ENCODE measurements around the gene IFTAP. TPM values are rescaled to one million over a fixed set of nuclear protein-coding genes. Genes with fewer than 3 reads are reported as not detected.

The IFTAP gene
- total RNA-seq, 1 experiment from 2014 or later = 19.9 TPM

GRCh38 chr11:36688132-36688531 is 93.8 kb downstream of the IFTAP start:
- no peak overlapping the region for H3K23ac ChIP-seq (ENCODE audit: insufficient read length, low read depth, low read length)
- H4K5ac ChIP-seq (ENCODE audit: insufficient read length, low read depth, low read length) = no peak overlapping the region
- Mint-ChIP-seq H3K4me3 (no peak overlapping the region), H3K27me3 (ENCODE audit: low read depth) (peaks cover 6% of the 10 kb centered on the region), H3K4me1 (no peaks in the 10 kb centered on the region), H3K27ac (no peak overlapping the region; a peak in 1 of 7 replicates), H3K36me3 (ENCODE audit: insufficient read depth in 1 of 3, low read depth in 3 of 3) (no peaks in the 10 kb centered on the region), H3K9me3 (no peaks in the 10 kb centered on the region)
- no peaks in the 10 kb centered on the region for H3K4me1 ChIP-seq (ENCODE audit: insufficient read depth, low read length)
- H3K9ac ChIP-seq (ENCODE audit: extremely low read depth, insufficient read length, low read length) = no peak overlapping the region
- H3K79me2 ChIP-seq (ENCODE audit: insufficient read depth, low read length) = no peaks in the 10 kb centered on the region
- H3K4me2 ChIP-seq (ENCODE audit: insufficient read depth, insufficient read length, low read length) = no peak overlapping the region
- no peaks in the 10 kb centered on the region for H3K79me1 ChIP-seq (ENCODE audit: insufficient read depth, low read depth, low read length, poor library complexity, severe bottlenecking)
- H3K27me3 ChIP-seq (ENCODE audit: insufficient read depth, low read length) = no peaks in the 10 kb centered on the region
- no peak overlapping the region for H4K8ac ChIP-seq (replicated peaks; ENCODE audit: insufficient read length, low read depth, low read length)
- H3K14ac ChIP-seq (ENCODE audit: insufficient read depth, low read length) = no peak overlapping the region
- H2BK20ac ChIP-seq (ENCODE audit: low read depth, low read length, poor library complexity, severe bottlenecking) = no peak overlapping the region
- no peak overlapping the region for H2BK15ac ChIP-seq (ENCODE audit: low read depth, low read length)
- no peak overlapping the region for H3T11ph ChIP-seq (ENCODE audit: low read length)
- H3K27ac ChIP-seq (ENCODE audit: insufficient read length, low read depth, low read length) = no peak overlapping the region
- TF ChIP-seq CTCF (conservative IDR thresholded peaks at IDR 0.05) = no peak
- H2BK5ac ChIP-seq (ENCODE audit: insufficient read length, low read length) = no peak overlapping the region
- no peak overlapping the region for H2AK5ac ChIP-seq (ENCODE audit: insufficient read length, low read length)
- no peak overlapping the region for H2AFZ ChIP-seq (ENCODE audit: low read length)
- no peaks in the 10 kb centered on the region for H3K9me3 ChIP-seq (ENCODE audit: control insufficient read depth, low read depth, low read length)
- no peak overlapping the region for H2BK120ac ChIP-seq (ENCODE audit: low read depth, low read length, poor library complexity, severe bottlenecking)
- H3K18ac ChIP-seq (ENCODE audit: insufficient read length, low read depth, low read length) = no peak overlapping the region
- H3K56ac ChIP-seq (ENCODE audit: insufficient read length, low read depth, low read length) = no peak overlapping the region
- H4K20me1 ChIP-seq (ENCODE audit: control insufficient read depth, insufficient read depth, insufficient read length) = no peaks in the 10 kb centered on the region
- no peak for DNase-seq
- H2BK12ac ChIP-seq (ENCODE audit: insufficient read length, low read depth, low read length) = no peak overlapping the region
- no CpG with 5 or more reads among the region's 2 CpGs for WGBS (ENCODE audit: extremely low coverage, insufficient read length, low lambda C conversion rate)
- H3K4ac ChIP-seq (ENCODE audit: low read depth, low read length) = no peak overlapping the region
- H4K91ac ChIP-seq (ENCODE audit: insufficient read length, low read depth, low read length) = no peak overlapping the region
- H3K23me2 ChIP-seq (ENCODE audit: insufficient read length, low read depth, low read length, poor library complexity, severe bottlenecking) = no peaks in the 10 kb centered on the region

All from H9 (cell line).